Astrocyte (in vitro differentiated cells and primary cell): Measurements from ENCODE around the gene NGFR.

ENCODE experiments used
- EZH2 ChIP-seq: IDR thresholded peaks from 2 replicates; pipeline ENCODE4 v1.6.1; 2012; ENCODE audit warnings: mild to moderate bottlenecking, low read length, inconsistent platforms; ENCODE audit not compliant: insufficient read depth
- TF ChIP-seq, protein P1 (sequence below): IDR thresholded peaks from 2 replicates; pipeline ENCODE4 v1.5.1; 2011; ENCODE audit warnings: low read depth, mild to moderate bottlenecking, inconsistent platforms, low read length, moderate library complexity; ENCODE audit not compliant: insufficient read depth

DNA sequence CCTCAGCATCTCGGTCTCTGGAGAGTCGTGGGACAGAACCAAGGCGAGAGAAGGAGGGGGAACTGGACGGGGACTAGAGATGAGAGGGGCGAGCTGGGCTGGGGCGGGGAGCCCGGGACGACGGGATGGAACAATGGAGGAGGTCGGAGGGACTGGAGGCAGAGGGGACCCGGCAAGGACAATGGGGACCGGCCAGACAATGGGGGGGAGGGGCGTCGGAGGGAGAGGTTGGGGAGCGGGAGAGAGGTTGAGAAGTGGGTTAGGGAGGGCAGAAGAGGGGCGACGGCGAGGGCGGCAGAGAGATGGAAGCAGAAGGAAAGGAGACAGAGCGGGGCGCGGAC, 719 bp downstream of the NGFR start:
- TF ChIP-seq, protein P1, sequence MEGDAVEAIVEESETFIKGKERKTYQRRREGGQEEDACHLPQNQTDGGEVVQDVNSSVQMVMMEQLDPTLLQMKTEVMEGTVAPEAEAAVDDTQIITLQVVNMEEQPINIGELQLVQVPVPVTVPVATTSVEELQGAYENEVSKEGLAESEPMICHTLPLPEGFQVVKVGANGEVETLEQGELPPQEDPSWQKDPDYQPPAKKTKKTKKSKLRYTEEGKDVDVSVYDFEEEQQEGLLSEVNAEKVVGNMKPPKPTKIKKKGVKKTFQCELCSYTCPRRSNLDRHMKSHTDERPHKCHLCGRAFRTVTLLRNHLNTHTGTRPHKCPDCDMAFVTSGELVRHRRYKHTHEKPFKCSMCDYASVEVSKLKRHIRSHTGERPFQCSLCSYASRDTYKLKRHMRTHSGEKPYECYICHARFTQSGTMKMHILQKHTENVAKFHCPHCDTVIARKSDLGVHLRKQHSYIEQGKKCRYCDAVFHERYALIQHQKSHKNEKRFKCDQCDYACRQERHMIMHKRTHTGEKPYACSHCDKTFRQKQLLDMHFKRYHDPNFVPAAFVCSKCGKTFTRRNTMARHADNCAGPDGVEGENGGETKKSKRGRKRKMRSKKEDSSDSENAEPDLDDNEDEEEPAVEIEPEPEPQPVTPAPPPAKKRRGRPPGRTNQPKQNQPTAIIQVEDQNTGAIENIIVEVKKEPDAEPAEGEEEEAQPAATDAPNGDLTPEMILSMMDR: no peak
- no peak for TF ChIP-seq EZH2
